ENCODE data around the gene MYO1B.

The MYO1B gene

GRCh38 chr2:191299866-191300265, 54.7 kb downstream of the MYO1B start:
- no peaks in the 10 kb centered on the region for H3K27me3 ChIP-seq (ENCODE audit: low read depth, low read length)

GRCh38 chr2:191301971-191302370, 56.8 kb downstream of the MYO1B start:
- Histone ChIP-seq H3K4me1 (ENCODE audit: control insufficient read depth in 1 of 2, insufficient read depth in 2 of 2, low read length in 2 of 2) (peaks cover 0 to 4% of the 10 kb centered on the region in 2 donors), H3K27me3 (ENCODE audit: low read depth, low read length) (no peaks in the 10 kb centered on the region), H3K27ac (ENCODE audit: low read length) (no peak overlapping the region), H3K4me3 (ENCODE audit: low read depth in 1 of 2, low read length in 2 of 2) (no peak overlapping the region), H3K9me3 (ENCODE audit: control insufficient read depth in 1 of 2, low read length in 2 of 2) (no peaks in the 10 kb centered on the region), H3K36me3 (ENCODE audit: control insufficient read depth in 1 of 2, insufficient read depth in 2 of 2, low read length in 2 of 2) (no peaks in the 10 kb centered on the region)

More at GRCh38 chr2:191299866-191300265, 54.7 kb downstream of the MYO1B start:
- Histone ChIP-seq H3K4me3 (ENCODE audit: low read depth in 1 of 2, low read length in 2 of 2) (no peak overlapping the region), H3K4me1 (ENCODE audit: control insufficient read depth in 1 of 2, insufficient read depth in 2 of 2, low read length in 2 of 2) (peaks cover 0 to 4% of the 10 kb centered on the region in 2 donors), H3K9me3 (ENCODE audit: control insufficient read depth in 1 of 2, low read length in 2 of 2) (no peaks in the 10 kb centered on the region), H3K27ac (ENCODE audit: low read length) (no peak overlapping the region), H3K36me3 (ENCODE audit: control insufficient read depth in 1 of 2, insufficient read depth in 2 of 2, low read length in 2 of 2) (no peaks in the 10 kb centered on the region)

- Histone ChIP-seq H3K4me1 (ENCODE audit: control insufficient read depth in 1 of 2, insufficient read depth in 2 of 2, low read length in 2 of 2) (peaks cover 0 to 4% of the 10 kb centered on the region in 2 donors), H3K9me3 (ENCODE audit: control insufficient read depth in 1 of 2, low read length in 2 of 2) (no peaks in the 10 kb centered on the region), H3K36me3 (ENCODE audit: control insufficient read depth in 1 of 2, insufficient read depth in 2 of 2, low read length in 2 of 2) (no peaks in the 10 kb centered on the region), H3K4me3 (ENCODE audit: low read depth in 1 of 2, low read length in 2 of 2) (no peak overlapping the region), H3K27ac (ENCODE audit: low read length) (no peak overlapping the region), H3K27me3 (ENCODE audit: low read depth, low read length) (no peaks in the 10 kb centered on the region)
These were observed 57.4 kb downstream of the MYO1B start for GRCh38 chr2:191302459-191303139.

- H3K4me1 ChIP-seq (ENCODE audit: control insufficient read depth in 1 of 2, insufficient read depth in 2 of 2, low read length in 2 of 2): peaks cover 0 to 4% of the 10 kb centered on the region in 2 donors
- H3K27me3 ChIP-seq (ENCODE audit: low read depth, low read length): no peaks in the 10 kb centered on the region
- no peak overlapping the region for H3K4me3 ChIP-seq (ENCODE audit: low read depth in 1 of 2, low read length in 2 of 2)
- H3K36me3 ChIP-seq (ENCODE audit: control insufficient read depth in 1 of 2, insufficient read depth in 2 of 2, low read length in 2 of 2): no peaks in the 10 kb centered on the region
- H3K27ac ChIP-seq (ENCODE audit: low read length): no peak overlapping the region
- H3K9me3 ChIP-seq (ENCODE audit: control insufficient read depth in 1 of 2, low read length in 2 of 2): no peaks in the 10 kb centered on the region
These were observed 58.2 kb downstream of the MYO1B start for GRCh38 chr2:191303140-191304005.

GRCh38 chr2:191304939-191305875, 60.0 kb downstream of the MYO1B start:
- Histone ChIP-seq H3K4me1 (ENCODE audit: control insufficient read depth in 1 of 2, insufficient read depth in 2 of 2, low read length in 2 of 2) (peaks cover 0 to 4% of the 10 kb centered on the region in 2 donors), H3K4me3 (ENCODE audit: low read depth in 1 of 2, low read length in 2 of 2) (peak overlapping the region in 1 of 2 donors; percentile 9), H3K36me3 (ENCODE audit: control insufficient read depth in 1 of 2, insufficient read depth in 2 of 2, low read length in 2 of 2) (no peaks in the 10 kb centered on the region), H3K27ac (ENCODE audit: low read length) (peak overlapping the region; percentile 40), H3K9me3 (ENCODE audit: control insufficient read depth in 1 of 2, low read length in 2 of 2) (no peaks in the 10 kb centered on the region), H3K27me3 (ENCODE audit: low read depth, low read length) (no peaks in the 10 kb centered on the region)

- H3K4me3 ChIP-seq (ENCODE audit: low read depth in 1 of 2, low read length in 2 of 2): no peak overlapping the region
- H3K9me3 ChIP-seq (ENCODE audit: control insufficient read depth in 1 of 2, low read length in 2 of 2): no peaks in the 10 kb centered on the region
- H3K27me3 ChIP-seq (ENCODE audit: low read depth, low read length): no peaks in the 10 kb centered on the region
- H3K36me3 ChIP-seq (ENCODE audit: control insufficient read depth in 1 of 2, insufficient read depth in 2 of 2, low read length in 2 of 2): no peaks in the 10 kb centered on the region
- peaks cover 0 to 4% of the 10 kb centered on the region in 2 donors for H3K4me1 ChIP-seq (ENCODE audit: control insufficient read depth in 1 of 2, insufficient read depth in 2 of 2, low read length in 2 of 2)
- no peak overlapping the region for H3K27ac ChIP-seq (ENCODE audit: low read length)
These were observed 62.8 kb downstream of the MYO1B start for GRCh38 chr2:191308026-191308425.

- Histone ChIP-seq H3K36me3 (ENCODE audit: control insufficient read depth in 1 of 2, insufficient read depth in 2 of 2, low read length in 2 of 2) (no peaks in the 10 kb centered on the region), H3K9me3 (ENCODE audit: control insufficient read depth in 1 of 2, low read length in 2 of 2) (no peaks in the 10 kb centered on the region), H3K27me3 (ENCODE audit: low read depth, low read length) (no peaks in the 10 kb centered on the region), H3K27ac (ENCODE audit: low read length) (no peak overlapping the region), H3K4me3 (ENCODE audit: low read depth in 1 of 2, low read length in 2 of 2) (no peak overlapping the region), H3K4me1 (ENCODE audit: control insufficient read depth in 1 of 2, insufficient read depth in 2 of 2, low read length in 2 of 2) (no peaks in the 10 kb centered on the region)
These were observed 66.0 kb downstream of the MYO1B start for GRCh38 chr2:191311156-191311555.

GRCh38 chr2:191311627-191312026, 66.4 kb downstream of the MYO1B start:
- no peaks in the 10 kb centered on the region for H3K27me3 ChIP-seq (ENCODE audit: low read depth, low read length)
- no peaks in the 10 kb centered on the region for H3K4me1 ChIP-seq (ENCODE audit: control insufficient read depth in 1 of 2, insufficient read depth in 2 of 2, low read length in 2 of 2)
- no peak overlapping the region for H3K4me3 ChIP-seq (ENCODE audit: low read depth in 1 of 2, low read length in 2 of 2)
- H3K9me3 ChIP-seq (ENCODE audit: control insufficient read depth in 1 of 2, low read length in 2 of 2): no peaks in the 10 kb centered on the region
- no peak overlapping the region for H3K27ac ChIP-seq (ENCODE audit: low read length)
- no peaks in the 10 kb centered on the region for H3K36me3 ChIP-seq (ENCODE audit: control insufficient read depth in 1 of 2, insufficient read depth in 2 of 2, low read length in 2 of 2)

- H3K36me3 ChIP-seq (ENCODE audit: control insufficient read depth in 1 of 2, insufficient read depth in 2 of 2, low read length in 2 of 2): no peaks in the 10 kb centered on the region
- H3K27me3 ChIP-seq (ENCODE audit: low read depth, low read length): no peaks in the 10 kb centered on the region
- H3K4me1 ChIP-seq (ENCODE audit: control insufficient read depth in 1 of 2, insufficient read depth in 2 of 2, low read length in 2 of 2): no peaks in the 10 kb centered on the region
- H3K9me3 ChIP-seq (ENCODE audit: control insufficient read depth in 1 of 2, low read length in 2 of 2): no peaks in the 10 kb centered on the region
- no peak overlapping the region for H3K27ac ChIP-seq (ENCODE audit: low read length)
- no peak overlapping the region for H3K4me3 ChIP-seq (ENCODE audit: low read depth in 1 of 2, low read length in 2 of 2)
These were observed 67.0 kb downstream of the MYO1B start for GRCh38 chr2:191312163-191312562.

- Histone ChIP-seq H3K36me3 (ENCODE audit: control insufficient read depth in 1 of 2, insufficient read depth in 2 of 2, low read length in 2 of 2) (no peaks in the 10 kb centered on the region), H3K9me3 (ENCODE audit: control insufficient read depth in 1 of 2, low read length in 2 of 2) (no peaks in the 10 kb centered on the region), H3K4me1 (ENCODE audit: control insufficient read depth in 1 of 2, insufficient read depth in 2 of 2, low read length in 2 of 2) (no peaks in the 10 kb centered on the region), H3K27ac (ENCODE audit: low read length) (no peak overlapping the region), H3K27me3 (ENCODE audit: low read depth, low read length) (no peaks in the 10 kb centered on the region), H3K4me3 (ENCODE audit: low read depth in 1 of 2, low read length in 2 of 2) (no peak overlapping the region)
These were observed 67.5 kb downstream of the MYO1B start for GRCh38 chr2:191312662-191313061.

Measured in muscle layer of duodenum (tissue), 2 donors.